ENCODE measurements around the gene GNA14. TPM values are rescaled to one million over a fixed set of nuclear protein-coding genes. Genes with fewer than 3 reads are reported as not detected.

The GNA14 gene
- total RNA-seq, 4 donors from 2014 or later, result 0.20 to 0.56 (median 0.22) TPM; not detected in 1

- Histone ChIP-seq H3K27ac (no peak overlapping the region), H3K36me3 (no peaks in the 10 kb centered on the region), H3K9me3 (no peaks in the 10 kb centered on the region), H3K4me3 (no peak overlapping the region), H3K4me1 (no peaks in the 10 kb centered on the region), H3K27me3 (no peaks in the 10 kb centered on the region)
- no peak for TF ChIP-seq POLR2A (IDR thresholded peaks at IDR 0.05)
- TF ChIP-seq CTCF (IDR thresholded peaks at IDR 0.05 in 4 of 5, conservative IDR thresholded peaks at IDR 0.05 in 1 of 5), result no peak
- ATAC-seq (no peak), DNase-seq (no peak)
- intact Hi-C loops (cut with DNase I; ENCODE audit: low total_unique reads) (no loop called here), in situ Hi-C loops (cut with MboI; ENCODE audit: low sequenced_read_pairs in 4 of 4) (loop anchor here in 1 of 4 donors (25.0 kb wide), 1 partner anchor 611 kb away; the partner anchor contains the start of gene GNAQ)
Measured at GRCh38 chr9:77426712-77427111, 221.4 kb downstream of the GNA14 start.

- intact Hi-C loops (cut with DNase I; ENCODE audit: low total_unique reads), result no loop called here
- no peaks in the 10 kb centered on the region for H3K36me3 ChIP-seq
- no peak overlapping the region for H3K4me3 ChIP-seq
- no peaks in the 10 kb centered on the region for H3K4me1 ChIP-seq
- ATAC-seq, result no peak
- in situ Hi-C loops (cut with MboI; ENCODE audit: low sequenced_read_pairs in 4 of 4), result loop anchor here in 1 of 4 donors (25.0 kb wide), 1 partner anchor 612 kb away; the partner anchor contains the start of gene GNAQ
- no peak for DNase-seq
- H3K9me3 ChIP-seq, result no peaks in the 10 kb centered on the region
- no peak for TF ChIP-seq CTCF (IDR thresholded peaks at IDR 0.05 in 4 of 5, conservative IDR thresholded peaks at IDR 0.05 in 1 of 5)
- no peak for TF ChIP-seq POLR2A (IDR thresholded peaks at IDR 0.05)
- H3K27me3 ChIP-seq, result no peaks in the 10 kb centered on the region
- H3K27ac ChIP-seq, result no peak overlapping the region
Measured at GRCh38 chr9:77424993-77425392, 223.1 kb downstream of the GNA14 start.

- no peaks in the 10 kb centered on the region for H3K4me1 ChIP-seq
- no peak for TF ChIP-seq POLR2A (IDR thresholded peaks at IDR 0.05)
- DNase-seq, result no peak
- H3K27me3 ChIP-seq, result no peaks in the 10 kb centered on the region
- intact Hi-C loops (cut with DNase I; ENCODE audit: low total_unique reads) (no loop called here), in situ Hi-C loops (cut with MboI; ENCODE audit: low sequenced_read_pairs in 4 of 4) (no loop called here)
- ATAC-seq, result no peak
- no peaks in the 10 kb centered on the region for H3K36me3 ChIP-seq
- H3K27ac ChIP-seq, result no peak overlapping the region
- no peaks in the 10 kb centered on the region for H3K9me3 ChIP-seq
- H3K4me3 ChIP-seq, result no peak overlapping the region
Measured at GRCh38 chr9:77423841-77424240, 224.3 kb downstream of the GNA14 start.

- intact Hi-C loops (cut with DNase I; ENCODE audit: low total_unique reads), result no loop called here
- in situ Hi-C loops (cut with MboI; ENCODE audit: low sequenced_read_pairs in 4 of 4), result no loop called here
- TF ChIP-seq POLR2A (IDR thresholded peaks at IDR 0.05) (no peak), CTCF (IDR thresholded peaks at IDR 0.05 in 4 of 5, conservative IDR thresholded peaks at IDR 0.05 in 1 of 5) (no peak)
- ATAC-seq, result no peak
- Histone ChIP-seq H3K27me3 (no peaks in the 10 kb centered on the region), H3K27ac (no peak overlapping the region), H3K4me3 (no peak overlapping the region), H3K36me3 (no peaks in the 10 kb centered on the region), H3K4me1 (no peaks in the 10 kb centered on the region), H3K9me3 (no peaks in the 10 kb centered on the region)
- DNase-seq, result no peak
Measured at GRCh38 chr9:77422969-77423368, 225.2 kb downstream of the GNA14 start.

- Histone ChIP-seq H3K9me3 (no peaks in the 10 kb centered on the region), H3K27ac (no peak overlapping the region), H3K4me1 (no peaks in the 10 kb centered on the region), H3K4me3 (no peak overlapping the region), H3K36me3 (no peaks in the 10 kb centered on the region), H3K27me3 (no peaks in the 10 kb centered on the region)
- DNase-seq (no peak), ATAC-seq (no peak)
- intact Hi-C loops (cut with DNase I; ENCODE audit: low total_unique reads), result no loop called here
- in situ Hi-C loops (cut with MboI; ENCODE audit: low sequenced_read_pairs in 4 of 4), result no loop called here
- TF ChIP-seq POLR2A (IDR thresholded peaks at IDR 0.05) (no peak), CTCF (IDR thresholded peaks at IDR 0.05 in 4 of 5, conservative IDR thresholded peaks at IDR 0.05 in 1 of 5) (no peak)
Measured at GRCh38 chr9:77421506-77422265, 226.4 kb downstream of the GNA14 start.
